Cardiac fibroblast (primary cell): ENCODE results near the gene RIMKLA.
A peak's percentile ranks its signal among the peaks of the same experiment; 100 is the strongest.

Experiments
- DNase-seq, 2 donors: peaks; one replicate each; pipeline versions ENCODE4 v3.0.0 to v3.0.0-alpha.2; 2010; ENCODE audit warnings: low read depth in 2 of 2
- H3K4me3 ChIP-seq, 2 donors: replicated peaks in 1 of 2; 1 replicate in 1 of 2; 2 replicates in 1 of 2; pipeline ENCODE4 v1.5.1; 2011; ENCODE audit warnings: low read depth in 2 of 2, low read length in 2 of 2, mild to moderate bottlenecking in 2 of 2, moderate library complexity in 1 of 2
- CTCF ChIP-seq: IDR thresholded peaks from one replicate; pipeline ENCODE4 v1.5.1; 2011; ENCODE audit warnings: low read depth, mild to moderate bottlenecking, low read length, inconsistent platforms

The RIMKLA gene

DNA sequence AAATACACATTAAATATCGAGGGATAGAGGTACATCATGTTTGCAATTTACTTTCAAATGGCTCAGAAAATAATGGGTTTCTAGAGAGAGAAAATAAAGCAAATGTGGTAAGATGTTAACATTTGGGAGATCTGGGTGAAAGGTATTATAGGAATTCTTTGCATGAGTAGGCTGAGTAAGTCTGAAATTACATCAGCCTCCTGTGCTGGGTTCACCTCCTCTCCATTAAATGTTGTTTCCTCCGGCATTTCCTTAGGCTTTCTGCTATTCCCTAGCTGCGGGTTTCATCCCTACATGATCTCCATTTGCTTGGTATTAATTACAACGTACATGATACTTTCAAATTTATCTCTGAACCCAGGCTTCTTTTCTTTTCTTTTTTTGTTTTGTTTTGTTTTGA lies 43.6 kb downstream of the RIMKLA start:
- H3K4me3 ChIP-seq: no peak overlapping the region
- peak in 1 of 2 donors; percentile 15 for DNase-seq
- TF ChIP-seq CTCF: no peak

DNA sequence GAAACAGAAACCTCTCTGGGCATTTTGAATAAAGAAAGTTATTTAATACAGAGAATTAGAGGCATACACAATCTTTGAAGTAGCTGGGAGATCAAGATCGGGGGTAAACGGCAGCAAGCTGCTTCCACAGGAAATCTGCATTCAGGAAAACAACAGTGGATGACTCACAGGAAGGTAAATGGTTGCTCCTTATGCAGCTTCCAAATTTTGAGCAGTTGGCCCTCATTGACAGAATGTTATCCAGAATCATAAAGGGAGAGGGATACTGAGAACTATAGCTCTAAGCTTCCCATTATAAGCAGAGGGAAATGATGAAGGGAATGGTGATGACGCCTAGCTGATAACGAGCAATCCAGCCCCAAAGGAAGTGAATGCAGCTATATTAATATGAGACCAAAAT lies 46.6 kb downstream of the RIMKLA start:
- TF ChIP-seq CTCF: no peak
- peak; percentile 10 to 21 for DNase-seq

DNA sequence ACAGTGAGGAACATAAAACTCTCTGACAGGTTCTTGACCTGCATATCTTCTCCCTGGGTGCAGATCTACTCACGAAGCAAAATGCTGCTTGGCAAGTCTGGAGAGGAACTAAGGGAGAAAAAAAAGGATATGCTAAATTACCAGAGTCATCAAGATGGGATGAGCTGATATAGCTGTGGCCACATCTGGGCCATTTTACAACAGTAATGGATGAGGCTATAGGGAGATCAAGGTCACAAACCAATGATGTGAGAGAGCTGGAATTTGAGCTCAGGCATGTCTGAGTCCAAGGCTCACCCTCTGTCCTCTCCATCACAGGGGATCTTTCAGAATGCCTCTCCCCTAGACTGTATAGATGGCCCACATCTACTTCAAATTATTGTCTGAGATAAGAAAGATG lies 49.0 kb downstream of the RIMKLA start:
- no peak overlapping the region for H3K4me3 ChIP-seq
- no peak for TF ChIP-seq CTCF
- DNase-seq: no peak

More for the DNA sequence above, 46.6 kb downstream of the RIMKLA start:
- no peak overlapping the region for H3K4me3 ChIP-seq

DNA sequence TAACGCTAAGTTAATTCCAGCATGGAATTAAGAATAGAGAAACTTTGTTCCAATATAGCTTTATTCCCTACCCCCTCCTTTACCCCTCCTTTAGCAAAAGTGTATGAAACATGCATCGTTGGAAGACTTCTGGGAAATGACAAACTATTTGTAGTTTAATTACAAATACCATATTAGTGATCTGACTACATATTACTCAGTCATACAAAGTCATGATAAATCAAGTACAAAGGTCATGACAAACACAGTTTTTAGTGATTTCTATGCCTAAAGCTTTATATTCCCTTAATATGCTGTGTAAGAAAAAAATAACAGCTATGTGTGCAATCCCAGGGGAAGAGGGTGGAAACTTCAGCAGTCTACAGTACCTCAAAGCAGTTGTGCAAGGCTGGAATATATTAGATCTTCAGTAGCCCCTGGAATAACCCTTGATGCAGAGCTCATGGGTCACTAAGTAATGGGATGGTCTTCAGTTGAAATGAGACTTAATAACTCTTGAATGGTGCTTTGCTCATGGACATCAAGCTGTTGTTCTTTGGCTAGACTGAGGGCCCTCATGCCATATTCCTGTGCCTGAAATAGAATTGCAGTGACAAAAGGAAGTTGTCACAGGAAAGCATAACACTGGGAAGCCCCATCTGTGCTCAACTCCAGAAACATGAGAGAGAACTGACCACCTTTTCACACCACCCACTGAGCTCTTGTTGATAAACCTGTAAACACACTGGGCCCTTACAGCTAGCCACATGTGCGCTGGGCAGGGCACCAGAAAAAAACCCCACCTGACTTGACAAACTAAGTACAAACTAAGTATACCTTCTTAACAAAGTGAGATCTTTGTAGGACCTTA lies 49.9 kb downstream of the RIMKLA start:
- H3K4me3 ChIP-seq: no peak overlapping the region
- DNase-seq: peak in 1 of 2 donors; percentile 16
- TF ChIP-seq CTCF: no peak

DNA sequence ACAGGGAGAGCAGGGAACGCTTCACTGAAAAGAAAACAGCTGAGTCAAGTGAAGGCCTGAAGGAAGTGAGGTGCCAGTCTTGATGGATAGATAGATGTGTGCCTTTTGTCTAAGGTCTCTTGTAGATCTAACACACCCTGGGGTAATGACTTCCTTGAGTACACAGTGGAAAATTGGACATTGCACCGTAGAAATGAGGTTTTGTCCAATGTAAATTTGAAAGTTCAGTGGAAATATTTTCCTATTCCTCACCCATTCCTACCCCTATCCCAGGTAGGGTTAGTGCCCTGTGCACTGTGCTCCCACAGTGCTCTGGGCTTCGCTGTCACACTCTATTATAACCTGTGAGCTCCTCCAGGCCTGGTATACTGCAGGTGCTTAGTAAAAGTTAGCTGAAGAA lies 50.9 kb downstream of the RIMKLA start:
- no peak overlapping the region for H3K4me3 ChIP-seq
- no peak for DNase-seq
- no peak for TF ChIP-seq CTCF

GRCh38 chr1:42432714-42433113 lies 52.1 kb downstream of the RIMKLA start:
- DNase-seq: no peak
- H3K4me3 ChIP-seq: no peak overlapping the region
- no peak for TF ChIP-seq CTCF
